Neural crest cell (in vitro differentiated cells): ENCODE measurements around the gene SLC37A1. TPM values are rescaled to one million over a fixed set of nuclear protein-coding genes. Genes with fewer than 3 reads are reported as not detected.
"Not testable (repeated sequence)": the region's sequence is repeated elsewhere in the genome, so short reads cannot be mapped to it uniquely, and the experiment has no call there.

ENCODE experiments used
- DNase-seq: peaks from one replicate; pipeline ENCODE4 v3.0.0; 2021; ENCODE audit warnings: low read depth, mixed read lengths, low spot score
- H3K27ac Mint-ChIP-seq: one replicate; pipeline ENCODE4 v1.8.0; 2021; ENCODE audit warnings: mild to moderate bottlenecking, mixed read lengths; ENCODE audit not compliant: unreplicated experiment
- H3K27me3 Mint-ChIP-seq: 2 replicates; pipeline ENCODE4 v1.8.0; 2021; ENCODE audit warnings: low read depth, mild to moderate bottlenecking, mixed read lengths
- H3K36me3 Mint-ChIP-seq: 2 replicates; pipeline ENCODE4 v1.8.0; 2021; ENCODE audit warnings: low read depth, mild to moderate bottlenecking, mixed read lengths
- H3K4me1 Mint-ChIP-seq: 2 replicates; pipeline ENCODE4 v1.8.0; 2021; ENCODE audit warnings: mixed read lengths
- H3K4me3 Mint-ChIP-seq: one replicate; pipeline ENCODE4 v1.8.0; 2021; ENCODE audit warnings: mild to moderate bottlenecking, mixed read lengths
- H3K9me3 Mint-ChIP-seq: 2 replicates; pipeline ENCODE4 v1.8.0; 2021; ENCODE audit warnings: mixed read lengths
- total RNA-seq: library from RNA; stranded (reverse); gene quantifications from 2 replicates; pipeline ENCODE4 v1.2.1, GENCODE V29; 2021
- TF ChIP-seq, protein P1 (sequence below): fragments of 200-600 bp; sonication (generic); conservative IDR thresholded peaks from 2 replicates; pipeline ENCODE4 v1.5.0; 2021; ENCODE audit warnings: antibody characterized with exemption, mild to moderate bottlenecking

SLC37A1 gene
- total RNA-seq, 1 donor from 2014 or later, result 9.1 TPM

DNA sequence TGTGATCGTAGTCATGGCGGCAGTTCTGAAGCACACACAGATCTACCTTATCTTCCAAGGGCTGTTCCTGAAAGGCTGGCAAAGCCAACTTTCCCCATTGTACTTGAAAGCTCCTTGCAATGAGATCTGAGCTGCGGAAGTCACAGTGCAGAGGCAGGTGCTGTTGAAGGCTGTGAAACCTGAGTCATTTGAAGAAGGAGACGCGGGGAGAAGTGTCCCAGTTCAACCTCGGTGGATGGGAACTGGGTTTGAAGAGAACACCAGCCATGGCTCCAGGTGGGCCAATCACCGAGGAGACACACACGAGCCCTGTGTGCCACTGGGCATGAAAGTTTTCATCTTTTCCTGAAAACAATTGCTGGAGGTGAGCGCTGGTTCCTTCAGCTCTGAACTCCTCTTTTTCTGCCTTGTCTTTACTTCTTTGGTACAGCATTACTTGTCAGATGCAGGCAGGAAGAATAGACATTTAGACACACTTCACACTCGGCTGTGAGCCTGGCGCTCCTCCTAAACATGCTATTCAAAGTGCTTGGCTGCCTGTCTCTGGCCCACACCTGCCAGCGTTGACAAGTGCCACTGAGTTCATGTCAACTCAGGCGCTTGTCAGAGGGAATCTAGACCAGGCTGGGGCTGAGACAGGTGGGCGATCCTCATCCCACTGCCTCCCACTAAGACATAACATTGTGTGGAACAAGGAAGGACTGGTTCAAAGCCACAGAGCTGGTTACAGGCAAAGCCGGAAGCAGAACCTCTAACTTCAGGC lies 114.1 kb downstream of the SLC37A1 start:
- Mint-ChIP-seq H3K4me3 (no peak overlapping the region), H3K27me3 (peaks cover 19% of the 10 kb centered on the region), H3K9me3 (no peaks in the 10 kb centered on the region), H3K36me3 (no peaks in the 10 kb centered on the region), H3K27ac (peak overlapping the region; percentile 12), H3K4me1 (no peaks in the 10 kb centered on the region)
- DNase-seq, result no peak
- TF ChIP-seq, protein P1, sequence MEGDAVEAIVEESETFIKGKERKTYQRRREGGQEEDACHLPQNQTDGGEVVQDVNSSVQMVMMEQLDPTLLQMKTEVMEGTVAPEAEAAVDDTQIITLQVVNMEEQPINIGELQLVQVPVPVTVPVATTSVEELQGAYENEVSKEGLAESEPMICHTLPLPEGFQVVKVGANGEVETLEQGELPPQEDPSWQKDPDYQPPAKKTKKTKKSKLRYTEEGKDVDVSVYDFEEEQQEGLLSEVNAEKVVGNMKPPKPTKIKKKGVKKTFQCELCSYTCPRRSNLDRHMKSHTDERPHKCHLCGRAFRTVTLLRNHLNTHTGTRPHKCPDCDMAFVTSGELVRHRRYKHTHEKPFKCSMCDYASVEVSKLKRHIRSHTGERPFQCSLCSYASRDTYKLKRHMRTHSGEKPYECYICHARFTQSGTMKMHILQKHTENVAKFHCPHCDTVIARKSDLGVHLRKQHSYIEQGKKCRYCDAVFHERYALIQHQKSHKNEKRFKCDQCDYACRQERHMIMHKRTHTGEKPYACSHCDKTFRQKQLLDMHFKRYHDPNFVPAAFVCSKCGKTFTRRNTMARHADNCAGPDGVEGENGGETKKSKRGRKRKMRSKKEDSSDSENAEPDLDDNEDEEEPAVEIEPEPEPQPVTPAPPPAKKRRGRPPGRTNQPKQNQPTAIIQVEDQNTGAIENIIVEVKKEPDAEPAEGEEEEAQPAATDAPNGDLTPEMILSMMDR, result no peak

DNA sequence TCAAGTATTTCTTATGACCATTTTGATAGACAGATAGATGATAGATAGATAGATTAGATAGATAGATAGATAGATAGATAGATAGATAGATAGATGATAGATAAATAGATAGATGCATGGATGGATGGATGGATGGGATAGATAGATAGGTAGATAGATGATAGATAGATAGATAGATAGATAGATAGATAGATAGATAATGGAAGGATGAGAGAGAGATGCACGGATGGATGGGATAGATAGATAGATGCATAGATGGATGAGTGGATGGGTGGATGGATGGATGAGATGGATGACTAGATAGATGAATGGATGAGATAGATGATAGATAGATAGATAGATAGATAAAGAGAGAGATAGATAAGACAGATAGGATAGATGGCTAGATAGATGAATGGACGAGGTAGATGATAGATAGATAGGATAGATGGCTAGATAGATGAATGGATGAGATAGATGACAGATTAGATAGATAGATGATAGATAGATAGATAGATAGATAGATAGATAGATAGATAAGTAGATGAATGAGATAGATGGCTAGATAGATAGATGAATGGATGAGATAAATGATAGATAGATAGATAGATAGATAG lies 114.9 kb downstream of the SLC37A1 start:
- H3K36me3 Mint-ChIP-seq, H3K4me1 Mint-ChIP-seq, DNase-seq, H3K9me3 Mint-ChIP-seq, H3K4me3 Mint-ChIP-seq, H3K27ac Mint-ChIP-seq: not testable (repeated sequence)
- H3K27me3 Mint-ChIP-seq, result peaks cover 19% of the 10 kb centered on the region

DNA sequence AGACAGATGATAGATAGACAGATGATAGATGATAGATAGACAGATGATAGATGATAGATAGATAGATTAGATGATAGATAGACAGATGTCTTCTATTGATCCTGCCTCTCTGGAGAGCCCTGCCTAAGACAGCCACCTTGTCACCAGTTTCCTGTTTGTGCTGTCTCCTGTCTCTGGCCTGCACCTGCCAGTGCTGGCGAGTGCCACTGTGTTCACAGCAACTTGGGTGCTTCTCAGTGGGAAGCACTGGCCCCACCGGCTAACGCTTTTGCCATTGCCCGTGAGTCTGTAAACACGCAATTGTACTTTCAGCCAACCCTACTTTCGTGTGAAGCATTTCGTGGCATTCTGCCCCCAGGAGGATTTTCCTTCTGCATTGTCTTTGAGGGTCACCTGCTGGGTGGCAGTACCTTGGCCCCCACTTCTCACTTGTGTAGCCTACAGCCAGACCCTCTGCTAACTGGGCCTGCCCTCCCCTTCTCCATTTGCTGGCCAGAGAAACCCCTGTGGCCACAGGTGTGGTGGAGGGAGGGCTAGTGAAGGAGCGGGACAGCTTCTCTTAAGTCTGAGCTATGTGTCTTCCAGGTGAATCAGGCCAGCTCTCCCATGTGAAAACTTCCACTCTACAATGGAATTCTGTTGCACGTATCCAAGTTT lies 116.4 kb downstream of the SLC37A1 start:
- TF ChIP-seq, protein P1, result no peak
- Mint-ChIP-seq H3K36me3 (no peaks in the 10 kb centered on the region), H3K4me3 (no peak overlapping the region), H3K27me3 (peaks cover 16% of the 10 kb centered on the region), H3K4me1 (no peaks in the 10 kb centered on the region), H3K9me3 (no peaks in the 10 kb centered on the region), H3K27ac (no peak overlapping the region)
- no peak for DNase-seq

DNA sequence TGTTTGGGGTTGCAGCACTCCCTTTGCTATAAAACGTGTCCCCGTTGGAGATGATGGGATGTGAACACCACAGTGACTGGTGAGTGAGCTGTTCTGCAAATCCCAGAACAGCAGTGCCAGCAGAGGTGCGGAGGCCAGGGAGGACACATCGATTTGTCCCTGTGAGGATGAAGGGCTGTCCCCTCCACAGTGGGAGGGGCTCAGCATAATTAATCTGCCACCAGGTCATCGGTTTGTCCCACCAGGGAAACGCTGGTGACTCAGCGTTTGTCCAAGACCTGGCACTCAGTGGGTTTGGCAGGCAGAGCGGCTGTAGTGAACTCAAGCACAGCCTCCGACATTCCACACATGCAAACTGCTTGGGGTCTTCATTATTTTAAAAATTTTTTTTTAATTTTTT lies 117.0 kb downstream of the SLC37A1 start:
- TF ChIP-seq, protein P1, result no peak
- H3K9me3 Mint-ChIP-seq, result no peaks in the 10 kb centered on the region
- H3K4me1 Mint-ChIP-seq, result no peaks in the 10 kb centered on the region
- H3K36me3 Mint-ChIP-seq, result no peaks in the 10 kb centered on the region
- H3K27me3 Mint-ChIP-seq, result peaks cover 16% of the 10 kb centered on the region
- H3K27ac Mint-ChIP-seq, result peak overlapping the region; percentile 31
- no peak for DNase-seq
- H3K4me3 Mint-ChIP-seq, result no peak overlapping the region

Other genes starting within 250 kb of the SLC37A1 start
- gene TFF3, start 198.4 kb upstream of the SLC37A1 start, total RNA-seq, result not detected in 2 replicates
- not detected in 2 replicates for gene TFF2, start 162.9 kb upstream of the SLC37A1 start, total RNA-seq
- gene TFF1, start 147.3 kb upstream of the SLC37A1 start, total RNA-seq, result not detected in 2 replicates
- not detected in 2 replicates for gene TMPRSS3, start 117.8 kb upstream of the SLC37A1 start, total RNA-seq
- not detected in 2 replicates for gene UBASH3A, start 110.0 kb upstream of the SLC37A1 start, total RNA-seq
- gene RSPH1, start 17.6 kb upstream of the SLC37A1 start, total RNA-seq, result 0.65 and 1.0 TPM in 2 replicates
- 31.4 and 40.7 TPM in 2 replicates for gene PDE9A, start 139.8 kb downstream of the SLC37A1 start, total RNA-seq